ENCODE measurements around the gene ASAP3. TPM values are rescaled to one million over a fixed set of nuclear protein-coding genes. Genes with fewer than 3 reads are reported as not detected.

ASAP3 gene
- total and polyA plus RNA-seq, 10 donors = 2.9 to 13.8 (median 9.0) TPM

DNA sequence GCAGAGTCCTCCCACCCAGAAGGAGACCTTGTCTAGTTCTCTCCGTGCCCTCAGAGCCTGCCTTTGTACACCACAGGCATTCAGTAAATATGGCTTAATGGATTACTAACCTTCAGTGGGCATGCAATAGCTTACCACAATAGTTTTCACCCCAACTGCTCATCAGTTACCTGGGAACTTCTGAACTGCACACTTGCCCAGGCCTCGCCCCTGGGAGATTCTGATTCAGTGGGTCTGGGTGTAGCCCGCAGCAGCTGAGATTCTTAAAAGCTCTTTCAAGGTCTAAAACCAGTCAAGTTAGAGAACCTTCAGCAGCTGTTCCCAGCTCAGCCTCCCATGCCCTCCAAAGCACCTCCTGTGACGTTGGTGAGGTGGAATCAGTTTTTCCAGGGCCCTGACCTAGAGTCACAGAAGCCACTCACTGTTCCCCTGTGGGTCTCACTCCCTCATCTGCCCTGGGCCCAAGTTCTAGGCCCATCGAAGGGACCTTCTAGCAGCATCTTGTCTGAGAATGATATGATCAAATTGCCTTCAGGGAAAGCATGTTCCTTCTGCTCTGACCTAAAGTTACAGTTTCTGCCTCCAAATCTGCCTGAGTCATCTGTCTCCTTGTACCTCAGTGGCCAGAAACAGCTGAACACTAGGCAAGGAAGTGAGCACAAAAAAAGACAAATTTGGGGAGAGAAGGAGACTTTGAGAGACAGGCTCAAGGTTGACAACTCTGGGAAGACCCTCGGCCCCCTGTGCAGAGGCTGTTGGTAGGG, 10.8 kb downstream of the ASAP3 start:
- WGBS, 5 donors = 83 to 91% (median 86%) methylated on average over 6 of the region's 6 CpGs
- TF ChIP-seq POLR2AphosphoS5 (IDR thresholded peaks at IDR 0.05) (no peak), POLR2A (IDR thresholded peaks at IDR 0.05) (no peak)
- TF ChIP-seq, protein P1, sequence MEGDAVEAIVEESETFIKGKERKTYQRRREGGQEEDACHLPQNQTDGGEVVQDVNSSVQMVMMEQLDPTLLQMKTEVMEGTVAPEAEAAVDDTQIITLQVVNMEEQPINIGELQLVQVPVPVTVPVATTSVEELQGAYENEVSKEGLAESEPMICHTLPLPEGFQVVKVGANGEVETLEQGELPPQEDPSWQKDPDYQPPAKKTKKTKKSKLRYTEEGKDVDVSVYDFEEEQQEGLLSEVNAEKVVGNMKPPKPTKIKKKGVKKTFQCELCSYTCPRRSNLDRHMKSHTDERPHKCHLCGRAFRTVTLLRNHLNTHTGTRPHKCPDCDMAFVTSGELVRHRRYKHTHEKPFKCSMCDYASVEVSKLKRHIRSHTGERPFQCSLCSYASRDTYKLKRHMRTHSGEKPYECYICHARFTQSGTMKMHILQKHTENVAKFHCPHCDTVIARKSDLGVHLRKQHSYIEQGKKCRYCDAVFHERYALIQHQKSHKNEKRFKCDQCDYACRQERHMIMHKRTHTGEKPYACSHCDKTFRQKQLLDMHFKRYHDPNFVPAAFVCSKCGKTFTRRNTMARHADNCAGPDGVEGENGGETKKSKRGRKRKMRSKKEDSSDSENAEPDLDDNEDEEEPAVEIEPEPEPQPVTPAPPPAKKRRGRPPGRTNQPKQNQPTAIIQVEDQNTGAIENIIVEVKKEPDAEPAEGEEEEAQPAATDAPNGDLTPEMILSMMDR (IDR thresholded peaks at IDR 0.05 in 8 of 11, conservative IDR thresholded peaks at IDR 0.05 in 3 of 11) = no peak
- H3K36me3 ChIP-seq = no peaks in the 10 kb centered on the region

DNA sequence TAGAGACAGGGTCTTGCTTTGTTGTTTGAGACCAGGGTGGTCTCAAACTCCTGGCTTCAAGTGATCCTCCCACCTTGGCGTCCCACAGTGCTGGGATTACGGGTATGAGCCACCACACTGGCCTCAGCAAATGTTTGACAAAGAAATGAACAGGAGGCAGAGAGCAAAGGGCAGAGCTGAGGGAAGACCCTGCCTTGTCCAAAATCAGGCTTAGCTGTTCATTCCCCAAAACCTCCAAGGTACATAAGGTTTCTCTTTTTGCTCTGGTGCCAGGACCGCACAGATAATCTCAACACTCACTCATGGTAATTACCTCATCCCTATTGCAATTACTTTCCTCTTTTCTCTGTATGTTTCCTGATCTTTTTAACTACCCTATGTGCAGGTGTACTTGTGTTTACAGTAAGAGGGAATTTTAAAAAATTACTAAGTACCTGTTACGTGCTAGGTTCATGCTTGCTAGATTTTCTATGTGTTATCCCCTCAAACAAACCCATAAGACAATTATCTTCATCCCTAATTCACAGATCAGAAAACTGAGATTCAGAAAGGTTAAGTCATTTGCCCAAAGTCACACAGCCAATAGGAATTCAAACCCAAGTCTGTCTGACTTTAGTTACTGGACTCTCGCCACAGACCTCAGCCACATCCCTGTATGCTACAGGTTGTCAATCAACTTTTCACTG, 11.5 kb downstream of the ASAP3 start:
- 82 to 94% (median 88%) methylated on average over 5 of the region's 5 CpGs for WGBS, 5 donors
- no peak for DNase-seq

More for the DNA sequence above, 10.8 kb downstream of the ASAP3 start:
- Histone ChIP-seq H3K9me3 (no peaks in the 10 kb centered on the region), H3K27me3 (replicated peaks in 1 of 7) (peaks cover 0 to 8% (median 0%) of the 10 kb centered on the region in 7 donors), H3K4me1 (no peaks in the 10 kb centered on the region), H3K4me3 (no peak overlapping the region), H3K27ac (no peak overlapping the region)
- intact Hi-C loops (cut with DNase I; ENCODE audit: low total_unique reads) = no loop called here
- DNase-seq = no peak

DNA sequence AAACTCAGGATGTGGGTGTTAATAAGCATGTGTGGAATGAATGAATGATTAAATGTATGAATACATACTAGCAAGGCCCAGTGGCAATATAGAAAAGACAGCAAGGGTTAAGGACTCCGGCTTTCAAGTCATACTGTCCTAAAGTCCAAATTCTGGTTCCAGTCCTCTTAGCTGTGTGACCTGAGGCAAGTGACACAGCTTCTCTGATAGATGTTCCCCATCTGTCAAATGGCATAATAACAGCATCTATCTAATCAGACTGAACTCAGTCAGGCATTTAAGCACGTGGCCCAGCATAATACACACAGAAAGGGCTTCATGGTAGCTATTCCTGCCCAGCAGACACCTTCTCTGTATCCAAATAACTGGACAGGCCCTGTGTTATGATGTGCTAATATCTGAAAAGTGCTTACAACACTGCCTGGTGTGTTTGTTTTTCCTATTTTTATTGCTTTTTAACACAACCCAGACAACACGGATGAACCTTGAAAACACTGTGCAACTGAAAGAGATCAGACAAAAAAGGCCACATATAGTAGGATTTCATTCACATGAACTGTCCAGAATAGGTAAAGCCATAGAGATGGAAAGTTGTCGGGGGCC, 12.4 kb downstream of the ASAP3 start:
- no peaks in the 10 kb centered on the region for H3K4me1 ChIP-seq
- intact Hi-C loops (cut with DNase I; ENCODE audit: low total_unique reads) = no loop called here
- H3K27me3 ChIP-seq (replicated peaks in 1 of 7) = peaks cover 0 to 8% (median 0%) of the 10 kb centered on the region in 7 donors
- no peaks in the 10 kb centered on the region for H3K36me3 ChIP-seq
- 77 to 87% (median 86%) methylated on average over 4 of the region's 4 CpGs for WGBS, 5 donors
- no peaks in the 10 kb centered on the region for H3K9me3 ChIP-seq
- TF ChIP-seq, protein P1 (IDR thresholded peaks at IDR 0.05 in 8 of 11, conservative IDR thresholded peaks at IDR 0.05 in 3 of 11) = no peak
- no peak for TF ChIP-seq POLR2A (IDR thresholded peaks at IDR 0.05)
- TF ChIP-seq POLR2AphosphoS5 (IDR thresholded peaks at IDR 0.05) = no peak
- no peak overlapping the region for H3K27ac ChIP-seq
- no peak for DNase-seq
- no peak overlapping the region for H3K4me3 ChIP-seq

More for the DNA sequence above, 11.5 kb downstream of the ASAP3 start:
- TF ChIP-seq POLR2AphosphoS5 (IDR thresholded peaks at IDR 0.05) (no peak), POLR2A (IDR thresholded peaks at IDR 0.05) (no peak)
- TF ChIP-seq, protein P1 (IDR thresholded peaks at IDR 0.05 in 8 of 11, conservative IDR thresholded peaks at IDR 0.05 in 3 of 11) = no peak
- no peak overlapping the region for H3K27ac ChIP-seq
- no peaks in the 10 kb centered on the region for H3K4me1 ChIP-seq
- H3K4me3 ChIP-seq = no peak overlapping the region
- H3K36me3 ChIP-seq = no peaks in the 10 kb centered on the region
- intact Hi-C loops (cut with DNase I; ENCODE audit: low total_unique reads) = no loop called here
- H3K9me3 ChIP-seq = no peaks in the 10 kb centered on the region
- peaks cover 0 to 8% (median 0%) of the 10 kb centered on the region in 7 donors for H3K27me3 ChIP-seq (replicated peaks in 1 of 7)
